Testis (tissue), 3 donors: ENCODE results near the gene NFATC3. TPM values are rescaled to one million over a fixed set of nuclear protein-coding genes. Genes with fewer than 3 reads are reported as not detected.

Source experiments
- DNase-seq: peaks from one replicate; pipeline ENCODE4 v3.0.0-alpha.2; 2019
- H3K27ac ChIP-seq, 2 donors: fragments of 200-600 bp; sonication (generic); one replicate each; pipeline ENCODE4 v1.5.1; 2019
- H3K27me3 ChIP-seq: fragments of 200-600 bp; sonication (generic); one replicate; pipeline ENCODE4 v1.5.1; 2019
- H3K36me3 ChIP-seq: fragments of 200-600 bp; sonication (generic); one replicate; pipeline ENCODE4 v1.5.1; 2017; ENCODE audit warnings: low read depth; ENCODE audit errors: missing control alignments
- H3K4me1 ChIP-seq: fragments of 200-600 bp; sonication (generic); one replicate; pipeline ENCODE4 v1.5.1; 2019
- H3K4me3 ChIP-seq, 2 donors: fragments of 200-600 bp; sonication (generic); one replicate each; pipeline ENCODE4 v1.5.1; 2017 to 2019
- H3K9me3 ChIP-seq: fragments of 200-600 bp; sonication (generic); one replicate; pipeline ENCODE4 v1.5.1; 2017
- POLR2A ChIP-seq: fragments of 450-650 bp; IDR thresholded peaks from one replicate; pipeline ENCODE4 v1.6.1; 2017; ENCODE audit warnings: antibody characterized with exemption, mild to moderate bottlenecking, moderate library complexity
- WGBS, 2 donors: methylation state at CpG; one replicate each; pipeline ENCODE4 v1.1.5; 2018; 5-methylcytosine and 5-hydroxymethylcytosine counted together
- intact Hi-C: fragments of 100-400 bp; cut with DNase I; formaldehyde crosslinking; loops from one replicate; pipeline ENCODE4 v1.15.1; 2023; ENCODE audit warnings: low total_unique reads
- polyA plus RNA-seq: library from polyadenylated mRNA; stranded (reverse); fragments of 350-450 nt; fragmentation: Illumina TruSeq; extraction: RNeasy Lipid Tissue Mini Kit (QIAGEN cat#74804); gene quantifications from one replicate; pipeline ENCODE4 v1.2.3, GENCODE V29; 2014; ENCODE audit warnings: low read depth, low replicate concordance; ENCODE audit not compliant: insufficient read depth
- total RNA-seq, 2 donors: library from RNA; depleted of rRNA; stranded (reverse); fragments of >200 nt; gene quantifications; one replicate each; pipeline ENCODE4 v1.2.3, GENCODE V29; 2016
- TF ChIP-seq, protein P1 (sequence below), 3 experiments: fragments of 450-650 bp in 2 of 3; fragments of 200-600 bp in 1 of 3; sonication (generic) in 1 of 3; IDR thresholded peaks; one replicate each; pipeline ENCODE4 v1.5.1; 2016 to 2019; ENCODE audit warnings: antibody characterized with exemption in 3 of 3, mild to moderate bottlenecking in 2 of 3, moderate library complexity in 1 of 3

The NFATC3 gene
- total and polyA plus RNA-seq, 3 donors from 2014 or later, result 78.0 to 115 (median 94.7) TPM

DNA sequence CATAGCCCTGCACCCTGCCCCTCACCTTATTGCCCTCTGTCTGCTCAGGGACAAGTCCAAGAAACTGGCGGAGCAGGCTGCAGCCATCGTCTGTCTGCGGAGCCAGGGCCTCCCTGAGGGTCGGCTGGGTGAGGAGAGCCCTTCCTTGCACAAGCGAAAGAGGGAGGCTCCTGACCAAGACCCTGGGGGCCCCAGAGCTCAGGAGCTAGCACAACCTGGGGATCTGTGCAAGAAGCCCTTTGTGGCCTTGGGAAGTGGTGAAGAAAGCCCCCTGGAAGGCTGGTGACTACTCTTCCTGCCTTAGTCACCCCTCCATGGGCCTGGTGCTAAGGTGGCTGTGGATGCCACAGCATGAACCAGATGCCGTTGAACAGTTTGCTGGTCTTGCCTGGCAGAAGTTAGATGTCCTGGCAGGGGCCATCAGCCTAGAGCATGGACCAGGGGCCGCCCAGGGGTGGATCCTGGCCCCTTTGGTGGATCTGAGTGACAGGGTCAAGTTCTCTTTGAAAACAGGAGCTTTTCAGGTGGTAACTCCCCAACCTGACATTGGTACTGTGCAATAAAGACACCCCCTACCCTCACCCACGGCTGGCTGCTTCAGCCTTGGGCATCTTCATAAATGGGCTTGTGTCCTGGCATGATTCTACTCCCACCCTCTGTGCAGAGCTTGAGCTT, 6.3 kb upstream of the NFATC3 start:
- Histone ChIP-seq H3K36me3 (no peaks in the 10 kb centered on the region), H3K27ac (peak overlapping the region; percentile 71 to 84), H3K4me3 (no peak overlapping the region), H3K27me3 (no peaks in the 10 kb centered on the region), H3K9me3 (no peaks in the 10 kb centered on the region), H3K4me1 (peaks cover 59% of the 10 kb centered on the region)
- TF ChIP-seq, protein P1, sequence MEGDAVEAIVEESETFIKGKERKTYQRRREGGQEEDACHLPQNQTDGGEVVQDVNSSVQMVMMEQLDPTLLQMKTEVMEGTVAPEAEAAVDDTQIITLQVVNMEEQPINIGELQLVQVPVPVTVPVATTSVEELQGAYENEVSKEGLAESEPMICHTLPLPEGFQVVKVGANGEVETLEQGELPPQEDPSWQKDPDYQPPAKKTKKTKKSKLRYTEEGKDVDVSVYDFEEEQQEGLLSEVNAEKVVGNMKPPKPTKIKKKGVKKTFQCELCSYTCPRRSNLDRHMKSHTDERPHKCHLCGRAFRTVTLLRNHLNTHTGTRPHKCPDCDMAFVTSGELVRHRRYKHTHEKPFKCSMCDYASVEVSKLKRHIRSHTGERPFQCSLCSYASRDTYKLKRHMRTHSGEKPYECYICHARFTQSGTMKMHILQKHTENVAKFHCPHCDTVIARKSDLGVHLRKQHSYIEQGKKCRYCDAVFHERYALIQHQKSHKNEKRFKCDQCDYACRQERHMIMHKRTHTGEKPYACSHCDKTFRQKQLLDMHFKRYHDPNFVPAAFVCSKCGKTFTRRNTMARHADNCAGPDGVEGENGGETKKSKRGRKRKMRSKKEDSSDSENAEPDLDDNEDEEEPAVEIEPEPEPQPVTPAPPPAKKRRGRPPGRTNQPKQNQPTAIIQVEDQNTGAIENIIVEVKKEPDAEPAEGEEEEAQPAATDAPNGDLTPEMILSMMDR (IDR thresholded peaks at IDR 0.05), result no peak
- TF ChIP-seq POLR2A, result no peak
- intact Hi-C loops, result no loop called here
- no peak for DNase-seq
- 84 to 100% methylated on average over 1 to 8 of the region's 8 CpGs for WGBS, 2 donors

DNA sequence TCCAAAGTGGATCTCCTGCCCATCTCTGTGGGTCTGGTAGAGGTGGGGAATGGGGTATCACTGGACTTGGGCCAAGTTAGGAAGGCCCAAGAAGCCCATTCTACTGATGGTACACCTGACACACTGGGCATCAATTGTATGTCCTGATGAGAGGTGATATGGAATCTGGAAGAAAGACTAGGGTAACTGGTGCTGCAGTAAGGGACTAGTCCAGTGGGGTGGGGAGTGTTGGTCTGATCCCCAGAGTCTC, 5.9 kb upstream of the NFATC3 start:
- H3K27me3 ChIP-seq, result no peaks in the 10 kb centered on the region
- no peak overlapping the region for H3K4me3 ChIP-seq
- no peak for TF ChIP-seq POLR2A
- TF ChIP-seq, protein P1 (IDR thresholded peaks at IDR 0.05), result no peak
- DNase-seq, result no peak
- intact Hi-C loops, result no loop called here
- no peaks in the 10 kb centered on the region for H3K36me3 ChIP-seq
- no peaks in the 10 kb centered on the region for H3K9me3 ChIP-seq
- H3K4me1 ChIP-seq, result peaks cover 64% of the 10 kb centered on the region
- H3K27ac ChIP-seq, result peak overlapping the region; percentile 71 to 84

DNA sequence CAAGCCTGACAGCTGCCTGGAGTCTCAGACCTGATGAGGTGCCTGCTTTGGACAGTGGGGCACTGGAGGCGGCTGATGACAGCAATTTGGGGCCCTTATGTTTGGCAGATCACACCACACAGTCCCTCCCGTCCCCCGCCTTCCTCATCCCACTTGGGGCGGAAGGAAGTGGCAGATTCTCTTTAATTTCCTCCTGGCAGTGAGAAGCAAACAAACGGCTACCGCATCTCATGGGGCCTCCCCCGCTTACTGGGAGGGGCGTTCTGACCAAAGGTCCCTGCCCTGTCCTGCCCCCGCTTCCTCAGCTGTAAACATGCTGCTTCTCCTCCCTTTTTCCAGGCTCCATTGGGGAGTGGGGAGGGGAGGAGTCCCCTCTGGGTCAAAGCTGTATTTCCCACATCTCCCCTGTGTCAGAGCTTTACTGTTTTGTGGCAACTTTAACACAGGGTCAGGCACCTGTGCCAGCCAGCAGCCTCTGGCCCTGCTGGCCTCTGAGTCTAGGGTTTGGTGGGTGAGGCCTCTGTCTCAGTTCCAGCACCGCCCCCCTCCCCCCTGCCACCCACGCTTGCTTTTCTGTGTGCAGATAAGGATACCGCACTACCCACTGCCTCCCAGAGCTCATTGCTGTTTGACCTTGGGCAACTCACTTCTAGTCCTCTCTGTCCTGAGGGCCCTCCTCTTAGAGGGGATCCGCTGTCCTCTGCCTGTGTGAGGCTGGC, 5.4 kb upstream of the NFATC3 start:
- Histone ChIP-seq H3K9me3 (no peaks in the 10 kb centered on the region), H3K27me3 (no peaks in the 10 kb centered on the region), H3K4me1 (peaks cover 66% of the 10 kb centered on the region), H3K4me3 (no peak overlapping the region), H3K27ac (peak overlapping the region; percentile 71 to 84), H3K36me3 (no peaks in the 10 kb centered on the region)
- WGBS, 2 donors, result 33 to 50% methylated on average over 12 to 13 of the region's 13 CpGs
- intact Hi-C loops, result loop anchor here (10.0 kb wide), 1 partner anchor 155 kb away; the partner anchor contains the start of gene ESRP2
- TF ChIP-seq POLR2A, result no peak
- TF ChIP-seq, protein P1 (IDR thresholded peaks at IDR 0.05), result no peak
- DNase-seq, result peak; percentile 93

DNA sequence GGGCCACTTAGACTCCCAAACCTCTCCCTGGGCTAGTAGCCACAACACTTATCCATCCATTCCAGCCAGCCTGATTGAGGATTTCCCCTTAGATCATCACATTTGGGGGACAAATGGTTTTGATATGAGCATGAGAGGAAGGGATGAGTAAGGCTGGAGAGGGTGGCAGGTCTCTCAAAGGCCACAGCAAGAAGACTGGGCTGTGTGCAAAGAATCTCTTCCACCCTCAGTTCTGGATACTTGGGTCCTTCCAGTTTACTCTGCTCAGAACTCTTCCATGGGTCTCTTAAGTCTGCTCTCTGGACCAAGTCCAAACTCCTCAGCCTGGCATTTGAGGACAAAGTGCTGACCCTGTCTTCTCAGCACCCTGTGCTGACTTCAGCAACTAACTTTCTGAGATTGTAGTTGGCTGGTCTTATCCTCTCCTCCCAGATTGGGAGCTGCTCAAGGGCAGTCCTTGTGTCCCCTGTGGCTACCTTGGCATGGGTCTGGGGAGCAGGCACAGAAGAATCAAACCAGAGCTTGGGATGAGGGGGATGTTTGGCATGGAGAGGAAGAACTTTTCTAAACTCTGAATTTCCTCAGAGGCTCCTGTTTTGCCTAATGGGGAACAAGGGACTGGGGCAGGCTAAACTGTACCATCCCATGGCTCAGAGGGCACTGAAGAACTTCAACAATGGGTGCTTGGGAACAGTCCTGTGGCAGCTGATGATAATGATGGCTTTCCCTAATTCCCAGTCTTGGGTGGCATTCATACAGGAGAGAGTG, 3.1 kb upstream of the NFATC3 start:
- intact Hi-C loops, result loop anchor here (10.0 kb wide), 1 partner anchor 153 kb away; the partner anchor contains the start of gene ESRP2
- Histone ChIP-seq H3K27me3 (no peaks in the 10 kb centered on the region), H3K27ac (peak overlapping the region; percentile 4 to 99), H3K9me3 (no peaks in the 10 kb centered on the region), H3K4me3 (no peak overlapping the region), H3K36me3 (no peaks in the 10 kb centered on the region), H3K4me1 (peaks cover 66% of the 10 kb centered on the region)
- no peak for TF ChIP-seq POLR2A
- TF ChIP-seq, protein P1 (IDR thresholded peaks at IDR 0.05), result no peak
- peak; percentile 67 for DNase-seq
